LoVo (cell line): ENCODE data around the gene SLC12A3.
"Not testable (repeated sequence)": the region's sequence is repeated elsewhere in the genome, so short reads cannot be mapped to it uniquely, and the experiment has no call there.

ENCODE experiments used
- DNase-seq: peaks from one replicate; pipeline ENCODE4 v3.0.0-alpha.2; 2016; ENCODE audit warnings: low spot score

The SLC12A3 gene

DNA sequence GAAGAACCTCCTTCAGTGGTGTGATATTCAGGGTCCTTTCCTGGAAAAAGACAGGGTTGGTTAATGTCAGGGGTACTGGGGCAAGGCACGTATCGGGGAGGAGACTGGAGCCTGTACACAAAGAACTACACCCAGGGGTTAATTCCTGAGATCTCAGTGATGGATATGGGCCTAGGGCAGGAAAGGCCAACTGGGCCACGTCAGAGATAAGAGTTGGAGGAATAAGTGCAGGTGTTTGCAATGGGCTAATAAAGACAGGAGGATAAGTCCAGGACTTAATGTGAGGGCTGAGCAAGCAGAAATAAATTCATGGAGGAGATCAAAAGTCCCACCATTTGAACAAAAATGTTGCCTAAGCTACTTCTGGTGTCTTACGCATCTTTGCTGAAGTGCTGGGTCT lies 56.6 kb downstream of the SLC12A3 start:
- DNase-seq = no peak

DNA sequence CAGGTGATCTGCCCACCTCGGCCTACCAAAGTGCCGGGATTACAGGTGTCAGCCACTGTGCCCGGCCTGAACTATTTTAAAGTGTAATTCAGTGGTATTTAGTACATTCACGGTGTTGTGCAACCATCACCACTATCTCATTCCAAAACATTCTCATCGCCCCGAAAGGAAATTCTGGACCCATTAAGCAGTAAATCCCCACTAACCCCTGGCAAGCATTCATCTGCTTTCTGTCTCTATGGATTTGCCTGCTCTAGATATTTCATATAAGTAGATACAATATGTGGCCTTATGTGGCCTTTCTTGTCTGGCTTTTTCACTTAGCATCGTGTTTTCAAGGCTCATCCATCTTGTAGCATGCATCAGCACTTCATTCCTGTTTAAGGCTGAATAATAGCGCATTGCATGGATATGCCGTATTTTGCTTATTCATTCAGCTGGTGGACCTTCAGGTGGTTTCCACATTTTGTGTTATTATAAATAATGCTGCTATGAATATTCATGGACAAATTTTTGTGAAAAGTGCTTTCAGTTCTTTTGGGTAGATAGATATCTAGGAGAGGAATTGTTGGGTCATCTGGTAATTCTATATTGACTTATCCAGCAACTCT lies 58.6 kb downstream of the SLC12A3 start:
- no peak for DNase-seq

DNA sequence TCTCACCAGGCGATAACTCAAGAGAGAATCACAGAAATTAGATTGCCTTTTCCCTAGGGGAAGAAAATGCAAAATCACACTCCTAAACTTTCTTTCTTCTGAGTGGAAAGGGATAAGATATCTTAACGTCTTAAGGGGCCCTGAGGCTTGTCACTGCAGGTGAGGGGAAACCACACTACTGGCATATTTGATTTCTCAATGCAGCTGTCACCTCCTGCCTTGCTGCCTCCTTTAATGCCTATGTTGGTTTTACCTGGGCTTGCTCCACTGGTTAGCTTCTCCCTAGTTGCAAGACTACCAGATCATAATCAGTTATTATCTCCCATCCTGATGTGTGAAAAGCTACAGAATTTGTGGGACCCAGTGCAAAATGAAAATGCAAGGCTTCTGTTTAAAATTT lies 62.5 kb downstream of the SLC12A3 start:
- no peak for DNase-seq

DNA sequence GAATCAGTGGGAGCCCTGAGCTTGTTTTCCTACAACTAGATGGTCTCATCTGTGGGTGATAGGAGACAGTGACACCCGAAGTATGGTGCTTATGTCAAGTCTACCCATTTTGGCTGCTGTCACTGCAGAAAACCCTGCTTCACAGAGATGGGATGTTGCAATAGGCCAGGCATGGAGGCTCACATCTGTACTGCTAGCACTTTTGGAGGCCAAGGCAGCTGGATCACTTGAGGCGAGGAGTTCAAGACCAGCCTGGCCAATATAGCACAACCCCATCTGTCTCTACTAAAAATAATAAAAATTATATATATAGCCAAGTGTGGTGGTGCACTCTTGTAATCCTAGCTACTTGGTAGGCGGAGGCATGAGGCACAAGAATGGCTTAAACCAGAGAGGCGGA lies 64.6 kb downstream of the SLC12A3 start:
- DNase-seq = no peak

DNA sequence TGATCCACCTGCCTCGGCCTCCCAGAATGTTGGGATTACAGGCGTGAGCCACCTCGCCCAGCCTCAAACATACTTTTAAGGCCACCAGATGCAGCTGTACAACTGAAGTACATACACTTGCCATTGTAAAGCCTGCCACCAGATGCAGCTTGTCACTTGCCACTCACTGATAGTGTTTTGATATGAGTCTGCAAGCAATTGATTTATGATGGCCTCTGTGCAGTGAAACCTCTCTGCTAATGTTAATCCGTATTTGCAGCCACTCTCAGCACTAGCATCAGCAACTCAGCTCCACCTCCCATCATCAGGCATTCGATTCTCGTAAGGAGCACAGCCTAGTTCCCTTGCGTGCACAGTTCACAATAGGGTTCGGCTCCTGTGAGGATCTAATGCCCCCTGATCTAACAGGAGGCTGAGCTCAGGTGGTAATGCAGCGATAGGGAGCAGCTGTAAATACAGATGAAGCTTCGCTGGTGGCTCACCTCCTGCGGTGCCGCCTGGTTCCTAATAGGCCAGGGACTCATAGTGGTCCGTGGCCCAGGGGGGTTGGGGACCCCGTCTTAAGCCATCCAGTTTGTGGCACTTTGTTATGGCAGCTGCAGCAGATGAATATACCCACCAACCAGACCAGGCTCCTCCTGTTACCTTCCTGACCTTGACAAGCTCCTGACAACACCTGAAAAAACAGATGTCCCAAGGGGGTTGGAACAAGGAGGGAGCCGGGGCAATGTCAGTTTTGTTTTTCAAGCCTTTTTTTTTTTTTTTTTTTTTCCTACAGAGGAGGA lies 65.7 kb downstream of the SLC12A3 start:
- no peak for DNase-seq

DNA sequence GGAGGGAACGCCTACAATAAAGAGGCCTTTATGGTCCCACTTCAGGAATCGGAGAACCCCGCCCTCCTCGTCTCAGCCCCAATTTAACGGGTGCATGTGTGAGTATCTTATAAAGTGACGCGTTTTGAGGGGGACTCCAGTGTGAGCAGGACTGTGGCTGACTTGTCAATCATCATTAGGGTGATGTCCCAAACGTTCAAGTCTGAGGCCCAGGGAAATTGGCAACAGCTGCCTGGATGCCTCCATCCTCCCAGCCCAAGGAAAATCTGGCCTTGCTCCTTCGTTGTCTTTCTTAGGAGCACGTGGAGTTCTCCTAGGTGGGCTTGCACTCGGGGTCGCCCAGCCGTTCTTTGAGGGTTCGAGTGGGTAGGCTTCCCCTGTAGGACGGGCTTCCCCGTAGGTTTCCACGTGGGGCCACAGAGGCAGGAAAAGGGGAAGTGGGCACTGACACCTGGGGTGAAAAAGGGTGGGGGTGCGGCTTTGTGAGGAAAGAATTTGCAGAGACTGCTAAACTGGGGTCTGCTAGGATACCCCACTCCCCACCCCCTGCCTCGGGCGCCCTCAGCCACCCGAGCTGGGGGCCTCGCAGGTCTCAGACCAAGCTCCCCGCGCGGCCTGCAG lies 66.4 kb downstream of the SLC12A3 start:
- peak; percentile 55 for DNase-seq

DNA sequence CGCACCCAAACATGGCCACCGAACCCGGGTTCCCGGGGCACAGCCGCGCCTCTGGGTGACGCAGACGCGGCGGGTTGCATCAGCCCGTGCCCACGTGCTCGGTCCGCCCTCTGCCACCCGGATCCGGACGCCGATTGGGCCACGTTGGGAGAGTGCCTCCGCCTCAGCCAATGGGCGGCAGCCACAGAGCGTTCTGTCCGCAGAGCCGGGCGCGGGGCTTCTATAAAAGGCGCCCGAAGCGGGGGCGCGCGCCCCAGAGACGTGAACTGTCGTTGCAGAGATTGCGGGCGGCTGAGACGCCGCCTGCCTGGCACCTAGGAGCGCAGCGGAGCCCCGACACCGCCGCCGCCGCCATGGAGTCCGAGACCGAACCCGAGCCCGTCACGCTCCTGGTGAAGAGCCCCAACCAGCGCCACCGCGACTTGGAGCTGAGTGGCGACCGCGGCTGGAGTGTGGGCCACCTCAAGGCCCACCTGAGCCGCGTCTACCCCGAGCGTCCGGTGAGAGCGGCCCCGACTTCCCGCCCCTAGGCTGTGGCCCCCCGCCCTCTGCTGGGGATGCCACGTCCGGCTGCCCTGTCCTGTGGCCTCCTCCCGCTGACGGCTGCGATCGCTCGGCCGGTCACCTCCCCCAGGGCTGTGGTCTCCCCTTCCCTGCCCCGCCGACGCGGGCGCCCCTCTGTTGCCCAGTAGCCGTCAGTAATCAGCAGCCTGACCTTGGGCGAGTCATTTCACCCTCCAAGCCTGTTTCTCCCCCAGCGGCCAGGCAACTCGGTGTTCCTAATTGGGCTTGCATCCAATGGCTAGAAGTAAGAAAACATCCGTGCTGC lies 67.1 kb downstream of the SLC12A3 start, which contains the start of gene HERPUD1:
TSS of gene HERPUD1 (plus strand) at position 251 of the 829 bp plus-strand sequence. CDS start at position 354, 103 bp downstream.
- peak; percentile 99 for DNase-seq

DNA sequence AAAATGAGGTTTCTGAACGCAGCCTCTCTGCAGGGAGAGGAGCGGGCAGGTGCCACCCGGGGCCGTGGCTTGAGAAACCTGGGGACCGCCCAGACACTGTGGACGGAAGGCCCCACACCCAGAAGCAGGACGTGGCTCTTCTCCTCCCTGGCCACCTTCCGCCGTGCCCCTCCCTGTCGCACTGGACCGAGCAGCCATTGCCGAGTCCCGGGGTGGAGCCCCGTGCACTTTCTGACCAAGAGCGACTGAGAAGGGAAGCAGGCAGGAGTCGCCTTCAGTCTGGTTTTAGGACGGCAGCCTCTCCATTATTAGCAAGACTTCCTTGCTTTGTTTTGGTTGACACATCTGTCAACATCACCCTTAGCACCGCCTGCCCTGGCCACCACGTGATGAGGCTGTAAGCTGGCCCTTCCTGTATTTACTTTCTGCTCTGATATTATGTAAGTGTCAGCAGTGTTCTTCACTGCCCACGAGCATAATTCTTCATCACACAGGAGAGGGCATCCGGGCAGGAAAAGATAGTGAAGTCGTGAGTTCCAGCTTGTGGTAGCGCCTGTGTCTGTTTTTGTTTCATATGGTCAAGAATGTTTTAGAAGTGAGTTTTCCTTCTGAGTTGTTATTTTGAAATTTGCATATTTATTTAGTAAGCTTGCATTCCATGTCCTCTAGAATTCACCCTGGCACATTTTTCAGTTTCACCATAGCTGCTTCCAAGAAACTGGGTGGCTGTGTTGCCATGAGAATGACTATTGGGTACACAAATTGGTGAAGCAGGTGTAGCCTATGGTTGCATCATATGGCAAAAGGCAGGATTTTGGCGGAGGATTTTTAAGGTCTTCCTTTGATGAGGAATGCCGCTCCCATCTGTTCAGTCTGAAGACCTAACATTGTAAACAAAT lies 68.0 kb downstream of the SLC12A3 start:
- peak; percentile 67 for DNase-seq

DNA sequence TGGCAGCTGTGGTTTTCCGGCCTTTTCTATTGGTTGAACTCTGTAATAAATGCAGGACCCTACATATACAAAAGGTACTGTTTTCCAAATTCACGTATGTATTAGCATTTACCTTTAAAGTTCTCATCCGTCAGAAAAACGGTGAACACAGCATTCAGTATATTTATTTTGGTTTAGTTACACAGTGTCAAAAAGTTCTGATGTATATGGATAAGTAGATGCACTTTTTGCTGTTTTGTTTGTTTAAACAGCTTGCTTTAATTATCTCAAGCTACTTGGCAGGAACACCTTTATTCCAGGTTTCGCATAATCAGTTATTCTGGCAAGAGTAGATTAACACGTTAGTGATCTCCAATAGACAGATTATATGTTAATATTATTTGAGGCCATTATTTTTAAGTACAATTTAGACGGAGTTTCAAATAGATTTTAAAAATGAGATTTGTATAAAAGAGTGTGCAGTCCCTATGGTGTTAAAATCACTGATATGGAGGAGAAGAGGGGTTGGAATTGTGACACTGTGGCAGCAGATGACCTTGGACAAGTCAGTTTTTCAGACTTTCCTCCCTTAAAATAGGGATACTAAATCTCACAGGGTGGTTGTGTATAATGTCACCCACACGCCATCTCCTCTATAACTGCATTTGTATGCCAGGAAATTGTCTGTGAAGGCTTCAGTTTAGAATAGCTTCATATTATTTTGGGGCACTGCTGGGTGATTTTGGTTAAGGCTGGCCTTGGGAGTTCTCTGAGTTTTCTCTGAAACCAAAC lies 69.0 kb downstream of the SLC12A3 start:
- DNase-seq = no peak

DNA sequence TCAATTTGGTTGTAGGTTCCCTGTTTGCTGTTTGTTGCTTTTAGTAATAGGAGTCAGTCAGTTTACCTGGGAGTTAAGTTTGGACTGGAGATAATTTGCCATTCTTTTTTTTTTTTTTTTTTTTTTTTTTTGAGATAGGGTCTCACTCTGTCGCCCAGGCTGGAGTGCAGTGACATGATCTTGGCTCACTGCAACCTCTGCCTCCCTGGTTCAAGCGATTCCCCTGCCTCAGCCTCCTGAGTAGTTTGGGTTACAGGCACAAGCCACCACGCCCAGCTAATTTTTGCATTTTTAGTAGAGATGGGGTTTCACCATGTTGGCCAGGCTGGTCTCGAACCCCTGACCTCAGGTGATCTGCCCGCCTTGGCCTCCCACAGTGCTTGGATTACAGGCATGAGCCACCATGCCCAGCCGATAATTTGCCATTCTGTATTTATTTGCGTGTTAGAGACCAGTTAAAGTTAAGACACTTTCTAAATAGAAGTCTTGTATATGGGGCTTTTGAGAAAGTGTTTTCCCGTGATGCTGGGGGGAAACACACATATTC lies 69.7 kb downstream of the SLC12A3 start:
- DNase-seq = not testable (repeated sequence)

DNA sequence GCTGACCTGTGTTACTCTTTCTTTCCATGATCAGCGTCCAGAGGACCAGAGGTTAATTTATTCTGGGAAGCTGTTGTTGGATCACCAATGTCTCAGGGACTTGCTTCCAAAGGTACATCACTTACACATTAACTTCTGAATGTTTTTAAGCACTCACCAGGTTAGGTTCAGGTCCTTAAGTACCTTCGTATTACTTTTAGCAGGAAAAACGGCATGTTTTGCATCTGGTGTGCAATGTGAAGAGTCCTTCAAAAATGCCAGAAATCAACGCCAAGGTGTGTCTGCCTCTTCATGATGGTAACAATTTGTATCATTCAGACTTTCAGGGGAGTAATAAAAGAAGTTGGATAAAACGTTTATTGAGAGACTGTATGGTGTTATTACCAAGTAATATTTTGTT lies 70.2 kb downstream of the SLC12A3 start:
- DNase-seq = no peak

DNA sequence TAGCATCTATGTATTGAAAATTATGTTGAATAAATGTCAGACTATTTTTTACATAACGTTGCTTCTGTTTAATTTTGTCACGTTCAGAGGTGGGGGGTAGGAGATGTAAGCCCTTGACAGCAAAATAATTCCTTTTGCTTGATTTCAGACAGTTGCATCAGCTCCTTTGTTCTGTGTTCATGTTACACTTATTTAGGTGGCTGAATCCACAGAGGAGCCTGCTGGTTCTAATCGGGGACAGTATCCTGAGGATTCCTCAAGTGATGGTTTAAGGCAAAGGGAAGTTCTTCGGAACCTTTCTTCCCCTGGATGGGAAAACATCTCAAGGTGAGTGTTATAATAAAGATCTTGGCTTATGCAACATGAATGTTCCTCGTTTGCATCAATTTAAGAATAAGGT lies 71.5 kb downstream of the SLC12A3 start:
- no peak for DNase-seq

DNA sequence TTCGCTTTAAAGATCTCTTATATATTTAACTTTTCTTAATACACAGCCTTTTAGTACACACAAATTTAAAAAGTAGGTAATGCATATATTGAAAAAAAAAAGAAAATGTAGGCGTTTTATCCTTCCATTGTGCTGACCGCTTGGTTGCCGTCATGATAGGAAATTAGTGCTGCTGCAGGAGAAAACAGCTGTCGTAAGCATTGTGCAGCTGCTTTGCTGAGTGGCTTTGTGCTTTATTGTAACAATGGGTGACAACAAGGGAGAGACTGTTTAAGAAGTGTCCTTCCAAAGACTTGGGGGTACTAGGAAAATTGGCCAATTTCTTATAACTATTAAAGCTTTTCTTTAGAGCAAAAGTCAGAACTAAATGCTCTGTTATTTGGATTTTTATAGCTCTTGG lies 71.9 kb downstream of the SLC12A3 start:
- no peak for DNase-seq

DNA sequence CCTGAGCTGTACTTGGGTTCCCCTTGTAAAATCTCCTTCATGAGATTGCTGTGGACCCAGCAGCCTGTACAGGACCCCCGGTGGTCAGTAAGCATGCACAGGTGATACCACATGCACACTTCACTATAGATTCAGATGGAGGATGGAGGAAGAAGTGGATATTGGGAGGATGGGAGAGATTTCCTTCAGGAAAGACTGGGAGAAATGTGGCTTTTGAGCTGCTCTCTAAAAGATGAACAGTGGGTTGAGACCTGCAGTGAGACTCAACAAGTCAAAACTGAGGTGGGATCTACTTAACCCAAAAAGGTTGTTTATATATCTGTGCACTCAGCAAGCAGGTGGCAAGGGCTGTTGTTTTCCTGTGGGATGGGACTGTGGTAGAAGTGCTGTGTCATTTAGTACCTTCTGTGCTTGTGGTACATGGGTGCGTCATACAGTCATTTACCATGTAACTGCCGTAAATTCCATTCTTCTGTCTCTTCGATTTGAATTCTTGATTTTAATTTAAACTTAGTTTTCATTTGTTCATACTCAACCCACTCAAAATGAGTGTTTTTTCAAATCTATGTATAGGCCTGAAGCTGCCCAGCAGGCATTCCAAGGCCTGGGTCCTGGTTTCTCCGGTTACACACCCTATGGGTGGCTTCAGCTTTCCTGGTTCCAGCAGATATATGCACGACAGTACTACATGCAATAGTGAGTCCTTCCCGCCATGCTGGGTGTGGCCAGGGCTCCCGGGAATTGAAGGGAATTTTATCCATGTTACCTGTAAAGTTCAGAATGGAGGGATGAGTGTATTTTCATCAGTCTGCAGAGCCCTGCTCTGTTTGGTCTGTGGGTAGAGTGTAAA lies 73.9 kb downstream of the SLC12A3 start:
- DNase-seq = no peak

DNA sequence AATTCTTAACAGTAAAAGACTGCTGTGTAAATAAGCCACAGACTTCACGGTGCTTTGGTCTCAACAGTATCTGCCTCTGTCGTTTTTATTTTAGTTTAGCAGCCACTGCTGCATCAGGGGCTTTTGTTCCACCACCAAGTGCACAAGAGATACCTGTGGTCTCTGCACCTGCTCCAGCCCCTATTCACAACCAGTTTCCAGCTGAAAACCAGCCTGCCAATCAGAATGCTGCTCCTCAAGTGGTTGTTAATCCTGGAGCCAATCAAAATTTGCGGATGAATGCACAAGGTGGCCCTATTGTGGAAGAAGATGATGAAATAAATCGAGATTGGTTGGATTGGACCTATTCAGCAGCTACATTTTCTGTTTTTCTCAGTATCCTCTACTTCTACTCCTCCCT lies 74.8 kb downstream of the SLC12A3 start:
- DNase-seq = no peak

DNA sequence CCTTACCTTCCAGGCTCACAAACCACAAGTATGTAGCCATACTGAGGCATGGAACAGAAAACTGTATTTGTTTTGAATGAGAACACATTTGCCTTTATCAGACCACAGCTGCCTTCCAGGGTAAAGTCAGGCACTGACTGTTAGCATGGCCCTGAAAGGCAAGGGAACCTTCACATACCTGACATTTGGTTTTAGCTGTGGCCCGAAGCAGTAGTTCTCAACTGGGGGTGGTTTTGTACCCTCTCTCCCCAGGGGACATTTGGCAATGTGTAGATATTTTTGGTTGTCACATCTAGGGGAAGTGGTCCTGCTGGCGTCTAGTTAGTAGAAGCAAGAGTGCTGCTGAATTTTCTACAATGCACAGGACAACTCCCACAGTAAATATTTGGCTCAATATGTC lies 76.1 kb downstream of the SLC12A3 start:
- DNase-seq = no peak

DNA sequence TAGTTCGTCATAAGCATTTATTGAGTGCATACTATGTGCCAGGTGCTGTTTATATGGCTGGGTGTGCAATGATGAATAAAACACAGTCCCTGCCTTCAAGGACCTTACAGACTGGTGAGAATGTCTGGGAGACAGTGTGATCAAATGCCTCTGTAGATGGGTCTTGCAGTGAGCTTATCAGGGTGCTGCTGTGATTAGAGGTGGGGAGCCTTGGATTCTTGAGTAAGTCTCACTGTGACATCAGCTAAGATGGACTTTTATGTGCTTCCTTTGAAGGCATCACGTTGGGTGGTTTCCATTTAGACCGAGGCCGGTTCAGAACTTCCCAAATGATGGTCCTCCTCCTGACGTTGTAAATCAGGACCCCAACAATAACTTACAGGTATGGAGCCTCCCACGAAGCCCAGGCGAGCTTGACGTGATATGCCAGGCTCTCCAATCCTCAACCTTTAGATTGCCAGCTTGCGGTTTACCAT lies 76.9 kb downstream of the SLC12A3 start:
- DNase-seq = no peak

DNA sequence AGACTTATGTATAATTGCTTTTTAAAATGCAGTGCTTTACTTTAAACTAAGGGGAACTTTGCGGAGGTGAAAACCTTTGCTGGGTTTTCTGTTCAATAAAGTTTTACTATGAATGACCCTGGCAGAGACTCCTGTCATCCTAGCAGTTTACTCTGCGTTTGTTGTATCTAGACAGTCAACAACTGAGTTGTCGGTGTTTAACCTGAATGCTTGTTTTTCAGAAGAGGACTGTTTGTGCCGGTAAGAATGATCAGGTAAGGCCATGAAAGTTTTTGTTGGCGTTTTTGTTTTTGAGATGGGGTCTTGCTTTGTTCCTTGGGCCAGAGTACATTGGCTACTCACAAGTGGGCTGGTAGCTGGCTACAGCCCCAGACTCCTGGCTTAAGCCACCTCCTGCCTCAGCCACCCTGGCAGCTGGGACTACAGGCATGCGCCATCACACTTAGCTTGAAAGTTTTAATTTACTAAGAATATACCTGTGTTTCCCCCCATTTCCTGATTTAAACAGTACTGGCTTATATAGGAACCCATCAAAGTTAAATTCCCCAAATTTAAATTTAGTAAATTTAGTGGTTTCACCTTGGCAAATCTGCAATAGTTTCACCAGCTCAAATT lies 78.9 kb downstream of the SLC12A3 start:
- no peak for DNase-seq
